DMS53 (cell line): ENCODE measurements around the gene PLXNA4.
A peak's percentile ranks its signal among the peaks of the same experiment; 100 is the strongest.

ENCODE experiments used
- DNase-seq: peaks from one replicate; lab custom pipeline; 2025; lab: John Stamatoyannopoulos, UW

Gene PLXNA4

GRCh38 chr7:132138817-132139216, 437.5 kb downstream of the PLXNA4 start:
- DNase-seq, result peak; percentile 84

- no peak for DNase-seq
Measured at GRCh38 chr7:132137681-132138080, 438.6 kb downstream of the PLXNA4 start.

GRCh38 chr7:132135746-132136385, 440.4 kb downstream of the PLXNA4 start:
- no peak for DNase-seq

GRCh38 chr7:132134814-132135445, 441.3 kb downstream of the PLXNA4 start:
- no peak for DNase-seq

GRCh38 chr7:132133501-132133900, 442.8 kb downstream of the PLXNA4 start:
- DNase-seq, result no peak

- no peak for DNase-seq
Measured at GRCh38 chr7:132131196-132131595, 445.1 kb downstream of the PLXNA4 start.

GRCh38 chr7:132130497-132130896, 445.8 kb downstream of the PLXNA4 start:
- no peak for DNase-seq

- no peak for DNase-seq
Measured at GRCh38 chr7:132125872-132126595, 450.2 kb downstream of the PLXNA4 start.

GRCh38 chr7:132125096-132125495, 451.2 kb downstream of the PLXNA4 start:
- DNase-seq, result no peak

- no peak for DNase-seq
Measured at GRCh38 chr7:132124575-132124974, 451.7 kb downstream of the PLXNA4 start.

- DNase-seq, result no peak
Measured at GRCh38 chr7:132123773-132124172, 452.5 kb downstream of the PLXNA4 start.

GRCh38 chr7:132122901-132123300, 453.4 kb downstream of the PLXNA4 start:
- DNase-seq, result no peak

GRCh38 chr7:132121987-132122386, 454.3 kb downstream of the PLXNA4 start:
- DNase-seq, result no peak

- no peak for DNase-seq
Measured at GRCh38 chr7:132118641-132119040, 457.6 kb downstream of the PLXNA4 start.

- DNase-seq, result no peak
Measured at GRCh38 chr7:132117636-132118035, 458.6 kb downstream of the PLXNA4 start.

GRCh38 chr7:132117181-132117580, 459.1 kb downstream of the PLXNA4 start:
- no peak for DNase-seq

- DNase-seq, result no peak
Measured at GRCh38 chr7:132116369-132116768, 459.9 kb downstream of the PLXNA4 start.

- no peak for DNase-seq
Measured at GRCh38 chr7:132115758-132116157, 460.5 kb downstream of the PLXNA4 start.

GRCh38 chr7:132115028-132115427, 461.2 kb downstream of the PLXNA4 start:
- no peak for DNase-seq

GRCh38 chr7:132114411-132114810, 461.9 kb downstream of the PLXNA4 start:
- no peak for DNase-seq

GRCh38 chr7:132113536-132114371, 462.5 kb downstream of the PLXNA4 start:
- no peak for DNase-seq

GRCh38 chr7:132112657-132113056, 463.6 kb downstream of the PLXNA4 start:
- DNase-seq, result no peak
